K562 (cell line): Measurements from ENCODE around the gene PNRC2.
A peak's percentile ranks its signal among the peaks of the same experiment; 100 is the strongest.

Source experiments
- FOXJ3 ChIP-seq: sonication (generic); formaldehyde crosslinking; IDR thresholded peaks from 2 replicates; pipeline ENCODE4 v1.4.0; 2020; ENCODE audit warnings: mild to moderate bottlenecking, missing genetic modification reagents
- FOXK1 ChIP-seq: sonication (generic); formaldehyde crosslinking; IDR thresholded peaks from 2 replicates; pipeline ENCODE4 v1.8.0; 2022; ENCODE audit warnings: missing genetic modification reagents, mild to moderate bottlenecking, borderline replicate concordance
- TF ChIP-seq, protein P1 (sequence below): fragments of 250-450 bp; sonication (Bioruptor Pico); IDR thresholded peaks from 2 replicates; pipeline ENCODE4 v1.4.0; 2020; ENCODE audit warnings: mild to moderate bottlenecking, moderate library complexity

DNA sequence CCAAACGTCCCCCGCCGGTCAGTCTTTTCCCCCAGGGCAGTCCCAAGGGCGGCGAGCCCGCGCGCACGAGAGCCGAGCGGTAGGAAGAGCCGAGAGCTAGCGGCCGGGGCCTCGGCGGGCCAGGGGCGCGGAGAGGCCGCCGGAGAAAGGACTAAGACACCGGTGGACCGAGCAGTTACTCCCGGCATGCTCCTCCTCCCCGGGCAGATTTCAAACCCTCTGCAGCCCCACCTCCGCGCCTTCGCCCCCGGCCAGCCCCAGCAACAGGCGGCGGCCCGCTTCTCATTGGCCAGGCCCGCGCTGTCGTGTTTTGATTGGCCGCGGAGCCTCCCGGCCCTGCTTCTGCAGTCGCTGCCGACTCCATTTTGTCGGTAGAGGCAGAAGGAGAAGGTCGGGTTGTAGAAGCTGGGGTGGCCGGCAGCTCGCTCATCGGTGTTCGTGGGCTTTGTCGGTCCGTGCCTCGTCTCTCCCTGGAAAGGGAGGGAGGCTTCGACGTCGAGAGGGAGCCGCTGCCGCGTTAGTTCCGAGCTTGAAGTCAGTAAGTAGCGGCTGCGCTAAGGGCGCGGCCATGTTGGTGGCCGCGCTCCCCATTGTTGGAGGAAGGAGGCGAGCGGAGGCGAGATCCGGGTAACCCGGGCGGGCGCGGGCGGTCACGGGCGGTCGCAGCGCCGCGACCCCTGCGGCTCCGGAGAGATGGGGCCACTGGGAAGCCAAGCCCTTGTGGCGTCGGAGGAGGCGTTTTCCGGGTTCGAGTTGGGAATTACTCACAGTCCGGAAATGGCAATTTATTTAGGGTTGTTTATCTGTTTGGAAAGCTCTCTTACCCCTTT, at the start of gene PNRC2:
- TF ChIP-seq, protein P1, sequence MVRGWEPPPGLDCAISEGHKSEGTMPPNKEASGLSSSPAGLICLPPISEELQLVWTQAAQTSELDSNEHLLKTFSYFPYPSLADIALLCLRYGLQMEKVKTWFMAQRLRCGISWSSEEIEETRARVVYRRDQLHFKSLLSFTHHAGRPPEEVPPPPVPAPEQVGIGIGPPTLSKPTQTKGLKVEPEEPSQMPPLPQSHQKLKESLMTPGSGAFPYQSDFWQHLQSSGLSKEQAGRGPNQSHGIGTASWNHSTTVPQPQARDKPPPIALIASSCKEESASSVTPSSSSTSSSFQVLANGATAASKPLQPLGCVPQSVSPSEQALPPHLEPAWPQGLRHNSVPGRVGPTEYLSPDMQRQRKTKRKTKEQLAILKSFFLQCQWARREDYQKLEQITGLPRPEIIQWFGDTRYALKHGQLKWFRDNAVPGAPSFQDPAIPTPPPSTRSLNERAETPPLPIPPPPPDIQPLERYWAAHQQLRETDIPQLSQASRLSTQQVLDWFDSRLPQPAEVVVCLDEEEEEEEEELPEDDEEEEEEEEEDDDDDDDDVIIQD (CRISPR knock-in tag), result peak; percentile 67; the same call in 1 of the 2 replicates
- TF ChIP-seq FOXK1 (CRISPR knock-in tag), result no peak
- no peak for TF ChIP-seq FOXJ3 (CRISPR knock-in tag)
